HEK293 (cell line): ENCODE results near the gene SH3BP4.

ENCODE experiments used
- SP2 ChIP-seq: fragments of 450-650 bp; formaldehyde crosslinking; IDR thresholded peaks from 2 replicates; pipeline ENCODE4 v1.5.1; 2016; ENCODE audit warnings: missing biosample characterization, missing genetic modification characterization
- ZNF146 ChIP-seq: fragments of 450-650 bp; formaldehyde crosslinking; IDR thresholded peaks from 2 replicates; pipeline ENCODE4 v1.5.1; 2016; ENCODE audit warnings: missing biosample characterization, missing genetic modification characterization
- ZNF157 ChIP-seq: fragments of 450-650 bp; formaldehyde crosslinking; IDR thresholded peaks from 2 replicates; pipeline ENCODE4 v1.5.1; 2016; ENCODE audit warnings: missing biosample characterization, missing genetic modification characterization
- ZNF404 ChIP-seq: fragments of 450-650 bp; formaldehyde crosslinking; IDR thresholded peaks from 2 replicates; pipeline ENCODE4 v1.5.1; 2017; ENCODE audit warnings: missing biosample characterization, missing genetic modification characterization
- ZNF416 ChIP-seq: fragments of 450-650 bp; formaldehyde crosslinking; IDR thresholded peaks from 2 replicates; pipeline ENCODE4 v1.5.1; 2016; ENCODE audit warnings: missing biosample characterization, missing genetic modification characterization
- ZNF426 ChIP-seq: fragments of 450-650 bp; formaldehyde crosslinking; IDR thresholded peaks from 2 replicates; pipeline ENCODE4 v1.5.1; 2017; ENCODE audit warnings: missing biosample characterization, missing genetic modification characterization, mild to moderate bottlenecking, inconsistent platforms, moderate library complexity
- ZNF473 ChIP-seq: fragments of 450-650 bp; formaldehyde crosslinking; IDR thresholded peaks from 2 replicates; pipeline ENCODE4 v1.5.1; 2017; ENCODE audit warnings: missing biosample characterization, missing genetic modification characterization
- ZNF560 ChIP-seq: fragments of 450-650 bp; formaldehyde crosslinking; IDR thresholded peaks from 2 replicates; pipeline ENCODE4 v1.5.1; 2017; ENCODE audit warnings: missing biosample characterization, missing genetic modification characterization, borderline replicate concordance
- TF ChIP-seq, protein P1 (sequence below): fragments of 450-650 bp; formaldehyde crosslinking; IDR thresholded peaks from 2 replicates; pipeline ENCODE4 v1.5.1; 2016; ENCODE audit warnings: missing biosample characterization, missing genetic modification characterization
- TF ChIP-seq, protein P2 (sequence below): fragments of 450-650 bp; formaldehyde crosslinking; conservative IDR thresholded peaks from 2 replicates; pipeline ENCODE4 v1.5.1; 2016; ENCODE audit warnings: low read depth, missing biosample characterization, missing genetic modification characterization

DNA sequence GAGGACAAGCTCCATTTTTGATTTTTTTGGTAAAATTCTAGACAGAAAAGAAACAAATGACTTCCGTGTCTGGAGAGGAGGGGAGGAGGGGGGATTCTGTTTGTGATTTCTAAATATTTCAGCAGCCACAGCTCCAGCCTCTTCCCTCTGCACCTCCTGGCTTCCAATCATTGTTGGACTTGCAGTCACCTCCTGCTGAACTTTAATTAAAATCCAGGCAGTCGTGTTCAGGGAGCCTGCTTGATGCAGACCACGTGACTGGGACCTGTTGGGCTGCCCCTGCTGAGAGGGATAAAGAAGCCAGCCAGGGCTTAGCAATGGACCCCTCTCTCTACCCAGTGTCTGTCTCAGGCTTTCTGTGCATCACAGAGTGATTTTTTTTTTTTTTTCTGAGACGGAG lies 115.1 kb downstream of the SH3BP4 start:
- TF ChIP-seq, protein P1, sequence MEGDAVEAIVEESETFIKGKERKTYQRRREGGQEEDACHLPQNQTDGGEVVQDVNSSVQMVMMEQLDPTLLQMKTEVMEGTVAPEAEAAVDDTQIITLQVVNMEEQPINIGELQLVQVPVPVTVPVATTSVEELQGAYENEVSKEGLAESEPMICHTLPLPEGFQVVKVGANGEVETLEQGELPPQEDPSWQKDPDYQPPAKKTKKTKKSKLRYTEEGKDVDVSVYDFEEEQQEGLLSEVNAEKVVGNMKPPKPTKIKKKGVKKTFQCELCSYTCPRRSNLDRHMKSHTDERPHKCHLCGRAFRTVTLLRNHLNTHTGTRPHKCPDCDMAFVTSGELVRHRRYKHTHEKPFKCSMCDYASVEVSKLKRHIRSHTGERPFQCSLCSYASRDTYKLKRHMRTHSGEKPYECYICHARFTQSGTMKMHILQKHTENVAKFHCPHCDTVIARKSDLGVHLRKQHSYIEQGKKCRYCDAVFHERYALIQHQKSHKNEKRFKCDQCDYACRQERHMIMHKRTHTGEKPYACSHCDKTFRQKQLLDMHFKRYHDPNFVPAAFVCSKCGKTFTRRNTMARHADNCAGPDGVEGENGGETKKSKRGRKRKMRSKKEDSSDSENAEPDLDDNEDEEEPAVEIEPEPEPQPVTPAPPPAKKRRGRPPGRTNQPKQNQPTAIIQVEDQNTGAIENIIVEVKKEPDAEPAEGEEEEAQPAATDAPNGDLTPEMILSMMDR (tag by site-specific recombination), result no peak
- no peak for TF ChIP-seq ZNF416
- TF ChIP-seq ZNF473 (tag by site-specific recombination), result no peak
- TF ChIP-seq, protein P2, sequence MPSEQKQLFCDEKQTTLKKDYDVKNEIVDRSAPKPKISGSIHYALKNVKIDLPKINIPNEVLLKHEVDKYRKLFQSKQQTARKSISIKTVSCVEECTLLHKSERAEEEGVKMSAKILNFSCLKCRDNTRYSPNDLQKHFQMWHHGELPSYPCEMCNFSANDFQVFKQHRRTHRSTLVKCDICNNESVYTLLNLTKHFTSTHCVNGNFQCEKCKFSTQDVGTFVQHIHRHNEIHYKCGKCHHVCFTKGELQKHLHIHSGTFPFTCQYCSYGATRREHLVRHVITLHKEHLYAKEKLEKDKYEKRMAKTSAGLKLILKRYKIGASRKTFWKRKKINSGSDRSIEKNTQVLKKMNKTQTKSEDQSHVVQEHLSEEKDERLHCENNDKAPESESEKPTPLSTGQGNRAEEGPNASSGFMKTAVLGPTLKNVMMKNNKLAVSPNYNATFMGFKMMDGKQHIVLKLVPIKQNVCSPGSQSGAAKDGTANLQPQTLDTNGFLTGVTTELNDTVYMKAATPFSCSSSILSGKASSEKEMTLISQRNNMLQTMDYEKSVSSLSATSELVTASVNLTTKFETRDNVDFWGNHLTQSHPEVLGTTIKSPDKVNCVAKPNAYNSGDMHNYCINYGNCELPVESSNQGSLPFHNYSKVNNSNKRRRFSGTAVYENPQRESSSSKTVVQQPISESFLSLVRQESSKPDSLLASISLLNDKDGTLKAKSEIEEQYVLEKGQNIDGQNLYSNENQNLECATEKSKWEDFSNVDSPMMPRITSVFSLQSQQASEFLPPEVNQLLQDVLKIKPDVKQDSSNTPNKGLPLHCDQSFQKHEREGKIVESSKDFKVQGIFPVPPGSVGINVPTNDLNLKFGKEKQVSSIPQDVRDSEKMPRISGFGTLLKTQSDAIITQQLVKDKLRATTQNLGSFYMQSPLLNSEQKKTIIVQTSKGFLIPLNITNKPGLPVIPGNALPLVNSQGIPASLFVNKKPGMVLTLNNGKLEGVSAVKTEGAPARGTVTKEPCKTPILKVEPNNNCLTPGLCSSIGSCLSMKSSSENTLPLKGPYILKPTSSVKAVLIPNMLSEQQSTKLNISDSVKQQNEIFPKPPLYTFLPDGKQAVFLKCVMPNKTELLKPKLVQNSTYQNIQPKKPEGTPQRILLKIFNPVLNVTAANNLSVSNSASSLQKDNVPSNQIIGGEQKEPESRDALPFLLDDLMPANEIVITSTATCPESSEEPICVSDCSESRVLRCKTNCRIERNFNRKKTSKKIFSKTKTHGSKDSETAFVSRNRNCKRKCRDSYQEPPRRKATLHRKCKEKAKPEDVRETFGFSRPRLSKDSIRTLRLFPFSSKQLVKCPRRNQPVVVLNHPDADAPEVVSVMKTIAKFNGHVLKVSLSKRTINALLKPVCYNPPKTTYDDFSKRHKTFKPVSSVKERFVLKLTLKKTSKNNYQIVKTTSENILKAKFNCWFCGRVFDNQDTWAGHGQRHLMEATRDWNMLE, result no peak
- no peak for TF ChIP-seq ZNF146
- TF ChIP-seq SP2 (tag by site-specific recombination), result no peak
- no peak for TF ChIP-seq ZNF560
- no peak for TF ChIP-seq ZNF426 (tag by site-specific recombination)
- TF ChIP-seq ZNF404, result no peak
- no peak for TF ChIP-seq ZNF157
